Endothelial cell of umbilical vein (primary cell): ENCODE data around the gene MCOLN3. TPM values are rescaled to one million over a fixed set of nuclear protein-coding genes. Genes with fewer than 3 reads are reported as not detected.

Experiments
- BruUV-seq: library from RNA; stranded (reverse); fragments of 400-500 nt; replicated peaks from 2 replicates; lab custom pipeline; 2021; lab: Mats Ljungman, UMichigan
- CTCF ChIA-PET: fragments of 300-600, 350-600 bp; sonication (Branson Sonifier 250); formaldehyde crosslinking; loops from one replicate; lab custom pipeline; 2021; ENCODE audit warnings: antibody characterized with exemption, inconsistent platforms; lab: Charles Lee
- POLR2A ChIA-PET: fragments of 300-600, 350-600 bp; sonication (Branson Sonifier 250); formaldehyde crosslinking; loops from one replicate; lab custom pipeline; 2021; ENCODE audit warnings: antibody characterized with exemption, inconsistent platforms; lab: Charles Lee
- DNase-seq: peaks from one replicate; pipeline ENCODE4 v3.0.0-alpha.2; 2011; ENCODE audit warnings: low read depth, low spot score
- FAIRE-seq: peaks from 2 replicates; lab custom pipeline; 2011; peaks lifted over from hg19 to GRCh38; lab: Jason Lieb, UNC
- H2AFZ ChIP-seq: 2 replicates; pipeline ENCODE4 v1.6.0; 2012; ENCODE audit warnings: low read depth, low read length, control low read depth, inconsistent platforms
- H3K27ac ChIP-seq: 2 replicates; pipeline ENCODE4 v1.5.1; 2011; ENCODE audit warnings: low read depth, mild to moderate bottlenecking, control low read depth, low read length, moderate library complexity; ENCODE audit not compliant: insufficient read depth
- H3K27me3 ChIP-seq, 2 experiments: 2 replicates each; pipeline versions ENCODE4 v1.6.0 to v1.6.1; 2011; ENCODE audit warnings: low read length in 2 of 2, mixed read lengths in 1 of 2; ENCODE audit not compliant: control insufficient read depth in 2 of 2, insufficient read depth in 2 of 2
- H3K36me3 ChIP-seq, 2 experiments: 2 replicates in 1 of 2; 3 replicates in 1 of 2; pipeline ENCODE4 v1.5.1; 2011; ENCODE audit warnings: low read length in 2 of 2, mild to moderate bottlenecking in 1 of 2, moderate library complexity in 1 of 2; ENCODE audit not compliant: control insufficient read depth in 2 of 2, insufficient read depth in 2 of 2; ENCODE audit errors: extremely low read depth in 1 of 2
- H3K4me1 ChIP-seq: 3 replicates; pipeline ENCODE4 v1.5.1; 2011; ENCODE audit warnings: mild to moderate bottlenecking, low read length; ENCODE audit not compliant: control insufficient read depth, insufficient read depth; ENCODE audit errors: extremely low read depth
- H3K4me2 ChIP-seq: 2 replicates; pipeline ENCODE4 v1.6.1; 2011; ENCODE audit warnings: low read length, control low read depth, mixed read lengths; ENCODE audit not compliant: insufficient read depth
- H3K4me3 ChIP-seq, 3 experiments: fragments of 200-600 bp in 1 of 3; sonication (generic), shearing (Covaris generic) in 1 of 3; replicated peaks in 1 of 3; 2 replicates each; pipeline ENCODE4 v1.5.1; 2011 to 2016; ENCODE audit warnings: control low read depth in 3 of 3, low read length in 3 of 3, mild to moderate bottlenecking in 2 of 3, inconsistent platforms in 1 of 3, low read depth in 1 of 3, moderate library complexity in 1 of 3; ENCODE audit not compliant: insufficient read depth in 1 of 3
- H3K79me2 ChIP-seq: 2 replicates; pipeline ENCODE4 v1.6.0; 2012; ENCODE audit warnings: low read length, inconsistent platforms; ENCODE audit not compliant: control insufficient read depth, insufficient read depth
- H3K9ac ChIP-seq: replicated peaks from 2 replicates; pipeline ENCODE3; 2011; ENCODE audit warnings: low read length, control low read depth; ENCODE audit not compliant: insufficient read depth; ENCODE audit errors: extremely low read depth
- H3K9me1 ChIP-seq: replicated peaks from 3 replicates; pipeline ENCODE4 v1.6.0; 2011; ENCODE audit warnings: mild to moderate bottlenecking, low read length; ENCODE audit not compliant: control insufficient read depth, insufficient read depth; ENCODE audit errors: extremely low read depth
- H3K9me3 ChIP-seq: replicated peaks from 2 replicates; pipeline ENCODE4 v1.5.1; 2012; ENCODE audit warnings: low read length, inconsistent platforms; ENCODE audit not compliant: control insufficient read depth, insufficient read depth
- H4K20me1 ChIP-seq: replicated peaks from 2 replicates; pipeline ENCODE3; 2011; ENCODE audit warnings: mild to moderate bottlenecking, low read length; ENCODE audit not compliant: control insufficient read depth, insufficient read depth; ENCODE audit errors: extremely low read depth
- EZH2 ChIP-seq: IDR thresholded peaks from 2 replicates; pipeline ENCODE4 v1.6.1; 2012; ENCODE audit warnings: borderline replicate concordance, low read depth, mild to moderate bottlenecking, moderate library complexity, low read length, inconsistent platforms; ENCODE audit not compliant: severe bottlenecking
- FOS ChIP-seq: IDR thresholded peaks from 2 replicates; pipeline ENCODE4 v1.6.1; 2011; ENCODE audit warnings: mild to moderate bottlenecking, low read length, moderate library complexity, borderline replicate concordance; ENCODE audit not compliant: insufficient read depth
- GATA2 ChIP-seq: IDR thresholded peaks from 2 replicates; pipeline ENCODE4 v1.7.0; 2011; ENCODE audit warnings: low read depth, mild to moderate bottlenecking, moderate library complexity, mixed read lengths, low read length; ENCODE audit not compliant: insufficient read length, insufficient read depth
- JUN ChIP-seq: IDR thresholded peaks from 2 replicates; pipeline ENCODE4 v1.6.1; 2011; ENCODE audit warnings: borderline replicate concordance, low read depth; ENCODE audit not compliant: insufficient read length, insufficient read depth
- MYC ChIP-seq: IDR thresholded peaks from one replicate; pipeline ENCODE4 v1.6.1; 2011; ENCODE audit warnings: mild to moderate bottlenecking, low read depth, low read length
- POLR2A ChIP-seq: IDR thresholded peaks from 2 replicates; pipeline ENCODE4 v1.6.1; 2012; ENCODE audit warnings: low read depth, mild to moderate bottlenecking, control low read depth, low read length
- POLR2AphosphoS5 ChIP-seq: IDR thresholded peaks from 2 replicates; pipeline ENCODE4 v1.6.1; 2012; ENCODE audit warnings: low read depth, mild to moderate bottlenecking, control low read depth, low read length, moderate library complexity; ENCODE audit not compliant: insufficient read depth
- dilution Hi-C: fragments of 300-500 bp; cut with MboI; formaldehyde crosslinking; loops from one replicate; pipeline ENCODE4 v1.15.0; 2019; ENCODE audit warnings: low sequenced_read_pairs; ENCODE audit not compliant: extremely low pct_ligation_motif_present
- intact Hi-C: fragments of 100-400 bp; cut with micrococcal nuclease; formaldehyde crosslinking; loops from one replicate; pipeline ENCODE4 v1.10.0; 2022
- polyA plus RNA-seq, 4 experiments: library from polyadenylated mRNA; depleted of rRNA in 3 of 4; stranded (reverse) in 3 of 4; unstranded in 1 of 4; fragments of >200 nt; gene quantifications; 2 replicates each; pipeline versions ENCODE4 v1.2.1 to v1.2.3, GENCODE V29; 2011 to 2012; ENCODE audit warnings: missing spikeins in 1 of 4
- total RNA-seq: library from RNA; stranded (reverse); gene quantifications from 2 replicates; pipeline ENCODE4 v1.2.3, GENCODE V29; 2021
- TF ChIP-seq, protein P1 (sequence below), 2 donors: IDR thresholded peaks; 1 replicate in 1 of 2; 2 replicates in 1 of 2; pipeline ENCODE4 v1.5.1; 2011; ENCODE audit warnings: low read length in 2 of 2, mild to moderate bottlenecking in 2 of 2, moderate library complexity in 2 of 2, control low read depth in 1 of 2, inconsistent platforms in 1 of 2, low read depth in 1 of 2; ENCODE audit not compliant: insufficient read depth in 1 of 2; ENCODE audit errors: extremely low read depth in 1 of 2
- TF ChIP-seq, protein P2 (sequence below): IDR thresholded peaks from 2 replicates; pipeline ENCODE4 v1.6.1; 2011; ENCODE audit not compliant: insufficient read depth, insufficient read length

Gene MCOLN3
- total and polyA plus RNA-seq, 2 donors (not counting 3 experiments of a cell fraction or from before 2014, with no cell fraction given): 0.06 TPM; not detected in 1

DNA sequence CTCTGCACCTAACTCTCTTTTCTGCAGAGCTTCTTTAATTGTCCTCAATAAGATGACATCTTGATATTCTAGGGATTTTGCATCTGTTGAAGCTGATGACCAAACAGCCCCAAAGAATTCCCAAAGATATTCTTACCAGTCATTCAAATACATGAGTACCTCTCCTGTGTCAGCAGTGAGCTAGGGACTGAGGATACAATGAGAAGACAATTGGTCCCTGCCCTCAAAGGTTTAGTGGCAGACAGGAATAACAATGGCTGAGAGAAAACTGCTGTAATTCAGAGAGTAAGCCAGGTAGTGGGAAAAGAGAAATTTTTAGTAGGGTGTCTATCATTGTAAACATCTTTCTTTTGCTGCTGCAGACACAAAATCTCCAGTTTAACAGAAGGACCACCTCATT, 5.9 kb downstream of the MCOLN3 start:
- Histone ChIP-seq H3K4me3 (no peak overlapping the region), H3K9ac (no peak overlapping the region), H3K27ac (no peak overlapping the region), H3K79me2 (no peaks in the 10 kb centered on the region), H3K4me1 (no peaks in the 10 kb centered on the region), H3K9me1 (no peaks in the 10 kb centered on the region), H2AFZ (no peak overlapping the region), H3K27me3 (peaks cover 29 to 43% of the 10 kb centered on the region in 2 experiments), H3K9me3 (no peaks in the 10 kb centered on the region), H4K20me1 (no peaks in the 10 kb centered on the region), H3K4me2 (no peak overlapping the region), H3K36me3 (no peaks in the 10 kb centered on the region)
- FAIRE-seq: no peak
- CTCF ChIA-PET: interaction anchor here (1.1 to 2.1 kb wide), 3 partner anchors 9 to 212 kb away, joined by 3 to 6 read pairs (median 3); a partner anchor contains a TSS
- intact Hi-C loops (no loop called here), dilution Hi-C loops (no loop called here)
- TF ChIP-seq, protein P1, sequence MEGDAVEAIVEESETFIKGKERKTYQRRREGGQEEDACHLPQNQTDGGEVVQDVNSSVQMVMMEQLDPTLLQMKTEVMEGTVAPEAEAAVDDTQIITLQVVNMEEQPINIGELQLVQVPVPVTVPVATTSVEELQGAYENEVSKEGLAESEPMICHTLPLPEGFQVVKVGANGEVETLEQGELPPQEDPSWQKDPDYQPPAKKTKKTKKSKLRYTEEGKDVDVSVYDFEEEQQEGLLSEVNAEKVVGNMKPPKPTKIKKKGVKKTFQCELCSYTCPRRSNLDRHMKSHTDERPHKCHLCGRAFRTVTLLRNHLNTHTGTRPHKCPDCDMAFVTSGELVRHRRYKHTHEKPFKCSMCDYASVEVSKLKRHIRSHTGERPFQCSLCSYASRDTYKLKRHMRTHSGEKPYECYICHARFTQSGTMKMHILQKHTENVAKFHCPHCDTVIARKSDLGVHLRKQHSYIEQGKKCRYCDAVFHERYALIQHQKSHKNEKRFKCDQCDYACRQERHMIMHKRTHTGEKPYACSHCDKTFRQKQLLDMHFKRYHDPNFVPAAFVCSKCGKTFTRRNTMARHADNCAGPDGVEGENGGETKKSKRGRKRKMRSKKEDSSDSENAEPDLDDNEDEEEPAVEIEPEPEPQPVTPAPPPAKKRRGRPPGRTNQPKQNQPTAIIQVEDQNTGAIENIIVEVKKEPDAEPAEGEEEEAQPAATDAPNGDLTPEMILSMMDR (IDR thresholded peaks at IDR 0.05; ENCODE audit: extremely low read depth in 1 of 2, insufficient read depth in 1 of 2, low read depth in 1 of 2, low read length in 2 of 2): no peak
- TF ChIP-seq POLR2AphosphoS5 (no peak), MYC (no peak), POLR2A (no peak), EZH2 (no peak), JUN (no peak), FOS (no peak), GATA2 (no peak)
- TF ChIP-seq, protein P2, sequence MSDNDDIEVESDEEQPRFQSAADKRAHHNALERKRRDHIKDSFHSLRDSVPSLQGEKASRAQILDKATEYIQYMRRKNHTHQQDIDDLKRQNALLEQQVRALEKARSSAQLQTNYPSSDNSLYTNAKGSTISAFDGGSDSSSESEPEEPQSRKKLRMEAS: no peak
- no peak for DNase-seq
- BruUV-seq: no TSS peak
- POLR2A ChIA-PET: no interaction called here
